ENCODE results near the gene YPEL4.

YPEL4 gene

DNA sequence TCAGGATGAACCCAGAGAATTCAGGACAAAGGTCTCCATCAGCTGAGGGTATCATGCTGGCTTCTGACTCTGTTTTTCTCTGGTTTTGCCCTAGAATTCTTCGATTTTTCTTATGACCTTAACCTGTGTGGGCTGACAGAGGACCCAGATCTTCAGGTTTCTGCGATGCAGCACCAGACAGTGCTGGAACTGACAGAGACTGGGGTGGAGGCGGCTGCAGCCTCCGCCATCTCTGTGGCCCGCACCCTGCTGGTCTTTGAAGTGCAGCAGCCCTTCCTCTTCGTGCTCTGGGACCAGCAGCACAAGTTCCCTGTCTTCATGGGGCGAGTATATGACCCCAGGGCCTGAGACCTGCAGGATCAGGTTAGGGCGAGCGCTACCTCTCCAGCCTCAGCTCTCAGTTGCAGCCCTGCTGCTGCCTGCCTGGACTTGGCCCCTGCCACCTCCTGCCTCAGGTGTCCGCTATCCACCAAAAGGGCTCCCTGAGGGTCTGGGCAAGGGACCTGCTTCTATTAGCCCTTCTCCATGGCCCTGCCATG lies 35.4 kb downstream of the YPEL4 start:
- no peak for TF ChIP-seq ZFX (IDR thresholded peaks at IDR 0.05; ENCODE audit: borderline replicate concordance)
- TF ChIP-seq, protein P1, sequence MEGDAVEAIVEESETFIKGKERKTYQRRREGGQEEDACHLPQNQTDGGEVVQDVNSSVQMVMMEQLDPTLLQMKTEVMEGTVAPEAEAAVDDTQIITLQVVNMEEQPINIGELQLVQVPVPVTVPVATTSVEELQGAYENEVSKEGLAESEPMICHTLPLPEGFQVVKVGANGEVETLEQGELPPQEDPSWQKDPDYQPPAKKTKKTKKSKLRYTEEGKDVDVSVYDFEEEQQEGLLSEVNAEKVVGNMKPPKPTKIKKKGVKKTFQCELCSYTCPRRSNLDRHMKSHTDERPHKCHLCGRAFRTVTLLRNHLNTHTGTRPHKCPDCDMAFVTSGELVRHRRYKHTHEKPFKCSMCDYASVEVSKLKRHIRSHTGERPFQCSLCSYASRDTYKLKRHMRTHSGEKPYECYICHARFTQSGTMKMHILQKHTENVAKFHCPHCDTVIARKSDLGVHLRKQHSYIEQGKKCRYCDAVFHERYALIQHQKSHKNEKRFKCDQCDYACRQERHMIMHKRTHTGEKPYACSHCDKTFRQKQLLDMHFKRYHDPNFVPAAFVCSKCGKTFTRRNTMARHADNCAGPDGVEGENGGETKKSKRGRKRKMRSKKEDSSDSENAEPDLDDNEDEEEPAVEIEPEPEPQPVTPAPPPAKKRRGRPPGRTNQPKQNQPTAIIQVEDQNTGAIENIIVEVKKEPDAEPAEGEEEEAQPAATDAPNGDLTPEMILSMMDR (IDR thresholded peaks at IDR 0.05) = no peak
- H3K27ac ChIP-seq = no peak overlapping the region

DNA sequence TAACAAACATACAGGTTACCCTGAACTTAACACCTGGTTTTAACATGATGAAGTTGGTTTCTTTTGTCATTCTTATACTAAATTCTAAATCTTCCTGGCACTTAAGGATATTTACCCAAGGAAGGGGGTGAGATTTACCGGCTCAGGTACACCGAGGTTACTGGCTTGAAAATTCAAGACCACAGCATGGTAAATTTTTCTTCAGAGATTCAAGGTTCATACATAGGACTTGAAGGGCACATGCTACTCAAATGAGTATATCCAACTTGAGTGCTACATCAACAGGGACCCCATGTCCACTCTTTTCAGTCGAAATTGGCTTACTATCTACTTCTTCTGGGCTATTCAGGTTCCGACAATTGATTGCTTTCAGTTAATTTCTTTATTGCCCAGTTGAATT lies 39.5 kb downstream of the YPEL4 start:
- TF ChIP-seq, protein P1 (IDR thresholded peaks at IDR 0.05) = no peak
- no peak overlapping the region for H3K27ac ChIP-seq

DNA sequence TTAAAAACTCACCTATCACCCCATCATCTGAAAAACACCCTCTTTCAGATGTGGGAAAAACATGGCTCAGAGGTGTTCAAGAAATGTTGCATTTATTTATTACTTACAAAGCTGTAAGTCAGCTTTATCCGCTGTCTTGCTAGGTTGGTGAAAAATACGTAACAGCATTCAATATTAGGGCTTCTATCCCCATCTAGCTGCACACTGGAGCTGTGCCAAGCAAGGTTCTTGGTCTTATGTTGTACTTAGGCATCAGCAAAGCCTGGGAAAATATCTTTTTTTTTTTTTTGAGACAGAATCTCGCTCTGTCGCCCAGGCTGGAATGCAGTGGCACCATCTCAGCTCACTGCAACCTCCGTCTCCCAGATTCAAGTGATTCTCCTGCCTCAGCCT lies 44.7 kb downstream of the YPEL4 start:
- TF ChIP-seq, protein P1 (IDR thresholded peaks at IDR 0.05) = no peak
- no peak for TF ChIP-seq ZFX (IDR thresholded peaks at IDR 0.05; ENCODE audit: borderline replicate concordance)
- no peak overlapping the region for H3K27ac ChIP-seq

DNA sequence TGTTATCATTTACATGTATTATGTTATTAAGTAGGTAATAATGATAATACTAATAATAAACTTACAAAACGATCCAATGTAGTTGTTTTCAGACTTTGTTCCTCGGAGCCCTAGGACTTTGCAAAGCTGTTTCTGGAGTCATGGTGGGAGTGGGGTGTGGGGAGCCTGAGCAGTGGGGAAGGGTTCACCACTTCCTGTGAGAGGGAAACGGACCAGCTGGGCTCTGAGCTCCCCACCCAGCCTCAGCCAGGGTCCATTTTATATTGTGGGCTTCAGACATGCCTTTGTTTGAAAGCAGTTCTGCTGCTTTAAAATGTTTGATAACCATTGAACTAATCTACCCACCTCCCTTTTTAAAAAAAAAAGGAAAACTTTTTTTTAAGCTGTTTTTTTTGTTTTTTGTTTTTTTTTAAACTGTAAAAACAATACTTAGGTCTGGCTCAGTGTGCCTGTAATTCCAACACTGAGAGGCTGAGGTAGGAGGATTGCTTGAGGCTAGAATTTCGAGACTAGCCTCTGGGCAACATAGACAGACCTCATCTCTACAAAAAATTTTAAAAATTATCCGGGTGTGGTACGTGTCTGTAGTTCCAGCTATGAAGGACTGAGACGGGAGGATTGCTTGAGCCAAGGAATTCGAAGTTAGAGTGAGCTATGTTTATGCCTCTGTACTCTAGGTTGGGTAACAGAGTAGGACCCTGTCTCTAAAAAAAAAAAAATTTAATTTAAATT lies 45.2 kb downstream of the YPEL4 start:
- no peak for TF ChIP-seq ZFX (IDR thresholded peaks at IDR 0.05; ENCODE audit: borderline replicate concordance)
- TF ChIP-seq, protein P1 (IDR thresholded peaks at IDR 0.05) = no peak
- H3K27ac ChIP-seq = no peak overlapping the region

DNA sequence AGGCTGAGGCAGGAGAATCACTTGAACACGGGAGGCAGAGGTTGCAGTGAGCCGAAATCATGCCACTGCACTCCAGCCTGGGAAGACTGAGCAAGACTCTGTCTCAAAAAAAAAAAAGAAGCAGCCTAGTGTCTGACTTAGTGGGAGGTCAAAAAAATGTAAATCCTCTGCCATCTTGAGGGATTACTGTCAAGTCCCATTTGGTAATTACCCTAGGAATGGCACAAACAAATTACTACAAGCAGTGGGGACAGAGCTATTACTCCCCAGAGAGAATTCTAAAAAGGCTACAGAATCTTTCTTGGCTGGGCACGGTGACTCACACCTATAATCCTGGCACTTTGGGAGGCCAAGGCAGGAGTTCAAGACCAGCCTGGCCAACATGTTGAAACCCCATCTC lies 48.4 kb downstream of the YPEL4 start:
- no peak for TF ChIP-seq ZFX (IDR thresholded peaks at IDR 0.05; ENCODE audit: borderline replicate concordance)
- TF ChIP-seq, protein P1 (IDR thresholded peaks at IDR 0.05) = no peak
- no peak overlapping the region for H3K27ac ChIP-seq

DNA sequence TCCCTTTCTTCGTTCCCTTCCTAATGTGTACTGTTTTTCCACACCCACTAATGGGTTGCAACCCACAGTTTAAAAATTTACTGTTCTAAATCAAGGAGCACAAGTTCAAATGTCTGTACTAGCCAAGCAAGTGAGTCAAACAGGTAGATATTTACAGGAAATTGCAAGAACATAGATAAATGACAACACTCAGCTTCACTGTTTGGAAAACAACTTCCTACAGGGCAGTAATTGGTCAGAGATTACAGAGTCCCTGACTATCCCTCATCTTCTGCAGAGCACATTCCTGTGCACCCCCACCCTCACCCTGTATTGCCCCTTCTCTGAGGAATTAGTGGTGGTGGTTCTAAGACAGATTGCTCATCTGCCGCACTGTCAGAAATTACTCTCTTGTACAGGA lies 50.3 kb downstream of the YPEL4 start:
- H3K27ac ChIP-seq = no peak overlapping the region
- TF ChIP-seq, protein P1 (IDR thresholded peaks at IDR 0.05) = no peak

DNA sequence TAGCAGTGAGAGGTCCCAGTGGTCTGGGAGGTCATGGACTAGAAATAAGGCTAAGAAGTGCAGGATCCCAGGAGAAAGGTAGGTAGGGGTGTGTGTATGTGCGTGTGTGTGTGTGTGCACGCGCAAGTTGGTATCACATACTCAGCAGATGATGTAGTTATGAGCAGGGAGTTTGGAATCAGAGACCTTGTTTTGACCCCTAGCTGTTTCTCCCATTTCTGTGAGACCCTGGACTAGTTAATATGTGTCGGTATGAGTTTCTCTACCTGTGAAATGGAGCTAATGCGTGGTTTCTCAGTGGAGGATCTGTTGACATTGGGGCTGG lies 50.9 kb downstream of the YPEL4 start:
- no peak overlapping the region for H3K27ac ChIP-seq
- no peak for TF ChIP-seq ZFX (IDR thresholded peaks at IDR 0.05; ENCODE audit: borderline replicate concordance)
- TF ChIP-seq, protein P1 (IDR thresholded peaks at IDR 0.05) = no peak

All from 22Rv1 (cell line).